A673 (cell line): ENCODE measurements around the gene ARHGAP26.

Experiments used
- CTCF ChIP-seq: fragments of 300-800, 200-600 bp; sonication (generic); conservative IDR thresholded peaks from 2 replicates; pipeline ENCODE4 v1.5.1; 2017; ENCODE audit warnings: low read depth, mild to moderate bottlenecking, antibody characterized with exemption, low read length, moderate library complexity, mixed read lengths
- EZH2 ChIP-seq: fragments of 200-600 bp; sonication (generic); IDR thresholded peaks from 2 replicates; pipeline ENCODE4 v1.6.1; 2017; ENCODE audit warnings: borderline replicate concordance, low read depth, mild to moderate bottlenecking, mixed read lengths, antibody characterized with exemption, low read length; ENCODE audit not compliant: poor library complexity, severe bottlenecking

- no peak for TF ChIP-seq EZH2
- no peak for TF ChIP-seq CTCF
Measured at GRCh38 chr5:143013176-143013891, 243.2 kb downstream of the ARHGAP26 start.
